ENCODE measurements around the gene POU2F3. TPM values are rescaled to one million over a fixed set of nuclear protein-coding genes. Genes with fewer than 3 reads are reported as not detected.
A peak's percentile ranks its signal among the peaks of the same experiment; 100 is the strongest.

POU2F3 gene
- total RNA-seq, 4 donors from 2014 or later: not detected

GRCh38 chr11:120310870-120311269, 70.9 kb downstream of the POU2F3 start:
- H3K4me3 ChIP-seq: no peak overlapping the region
- TF ChIP-seq POLR2AphosphoS5 (IDR thresholded peaks at IDR 0.05): no peak
- no peak for TF ChIP-seq CTCF (IDR thresholded peaks at IDR 0.05)
- TF ChIP-seq POLR2A (IDR thresholded peaks at IDR 0.05; ENCODE audit: low read depth): no peak
- TF ChIP-seq EP300 (IDR thresholded peaks at IDR 0.05): no peak
- intact Hi-C loops (cut with DNase I): no loop called here
- H3K4me1 ChIP-seq: peaks cover 0 to under 1% (median 0%) of the 10 kb centered on the region in 4 donors
- no peak overlapping the region for H3K27ac ChIP-seq (replicated peaks in 1 of 4)
- no peak for DNase-seq (ENCODE audit: extremely low spot score)
- H3K27me3 ChIP-seq: peaks cover 0 to 10% (median 0%) of the 10 kb centered on the region in 4 donors
- H3K36me3 ChIP-seq: no peaks in the 10 kb centered on the region
- no peaks in the 10 kb centered on the region for H3K9me3 ChIP-seq
- 62% methylated on average over 3 of the region's 3 CpGs for WGBS

DNA sequence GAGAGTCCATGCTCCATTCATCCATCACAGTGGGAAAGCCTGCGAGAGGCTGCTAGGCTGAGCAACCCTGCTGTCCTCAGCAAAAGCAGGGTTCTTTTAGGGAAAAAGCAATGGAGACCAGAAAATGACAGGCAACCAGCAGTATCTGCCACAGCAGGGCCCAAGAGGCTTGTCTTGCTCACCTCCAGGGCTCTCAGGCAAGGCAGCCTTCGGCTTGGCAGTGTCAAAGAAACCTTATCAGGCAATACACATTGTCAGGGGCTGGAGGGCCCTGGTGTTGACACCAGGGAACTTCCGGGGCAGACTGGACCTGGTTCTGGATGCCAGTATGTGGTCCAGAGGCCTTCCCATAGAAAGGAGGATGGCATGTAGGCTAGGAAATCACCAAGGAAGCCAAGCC, 74.9 kb downstream of the POU2F3 start:
- no peak overlapping the region for H3K27ac ChIP-seq (replicated peaks in 1 of 4)
- H3K36me3 ChIP-seq: no peaks in the 10 kb centered on the region
- no peaks in the 10 kb centered on the region for H3K9me3 ChIP-seq
- WGBS: 96% methylated on average over 3 of the region's 3 CpGs
- TF ChIP-seq POLR2A (IDR thresholded peaks at IDR 0.05; ENCODE audit: low read depth): no peak
- TF ChIP-seq EP300 (IDR thresholded peaks at IDR 0.05): no peak
- TF ChIP-seq POLR2AphosphoS5 (IDR thresholded peaks at IDR 0.05): no peak
- no peak for TF ChIP-seq CTCF (IDR thresholded peaks at IDR 0.05)
- no peak overlapping the region for H3K4me3 ChIP-seq
- no peaks in the 10 kb centered on the region for H3K27me3 ChIP-seq
- intact Hi-C loops (cut with DNase I): no loop called here
- DNase-seq (ENCODE audit: extremely low spot score): no peak
- peaks cover 15 to 20% (median 18%) of the 10 kb centered on the region in 4 donors for H3K4me1 ChIP-seq

DNA sequence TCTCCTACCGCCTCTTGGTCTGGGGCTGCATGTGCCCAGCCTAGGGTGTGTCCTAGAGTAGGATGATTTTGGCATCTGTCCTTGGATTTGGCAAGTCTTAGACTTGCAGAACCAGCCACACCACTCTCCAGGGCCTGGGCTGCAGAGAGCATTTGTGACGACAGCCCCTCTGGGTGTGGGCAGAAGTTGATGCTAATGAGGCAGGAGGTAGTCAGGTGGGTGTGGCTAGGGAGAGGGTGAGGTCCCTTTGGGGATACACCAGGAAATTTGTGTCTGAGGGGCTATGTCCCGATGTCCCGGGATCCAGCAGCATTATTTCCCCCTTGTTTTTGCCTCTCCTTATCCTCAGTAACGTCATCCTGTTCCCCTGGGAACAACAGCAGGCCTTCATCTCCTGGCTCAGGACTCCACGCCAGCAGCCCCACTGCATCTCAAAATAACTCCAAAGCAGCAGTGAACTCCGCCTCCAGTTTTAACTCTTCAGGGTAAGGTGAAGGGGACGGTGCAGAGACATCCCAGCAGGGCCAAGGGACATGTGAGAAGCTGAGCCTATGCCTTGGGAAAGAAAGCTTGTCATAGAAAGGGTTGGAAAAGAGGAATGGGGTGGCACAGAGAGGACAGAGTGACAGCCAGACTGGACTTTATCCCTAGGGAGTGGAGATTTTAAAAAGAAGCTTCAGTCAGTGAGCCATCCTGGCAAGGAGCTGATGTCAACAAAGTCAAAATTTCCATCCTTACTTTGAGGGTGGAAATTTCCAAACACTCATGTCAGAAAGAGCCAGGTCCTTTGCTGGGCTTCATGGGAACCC, 77.1 kb downstream of the POU2F3 start:
- no peaks in the 10 kb centered on the region for H3K9me3 ChIP-seq
- 31% methylated on average over 8 of the region's 8 CpGs for WGBS
- H3K27me3 ChIP-seq: no peaks in the 10 kb centered on the region
- DNase-seq (ENCODE audit: extremely low spot score): no peak
- H3K4me3 ChIP-seq: no peak overlapping the region
- TF ChIP-seq POLR2A (IDR thresholded peaks at IDR 0.05; ENCODE audit: low read depth) (no peak), EP300 (IDR thresholded peaks at IDR 0.05) (no peak), POLR2AphosphoS5 (IDR thresholded peaks at IDR 0.05) (no peak), CTCF (IDR thresholded peaks at IDR 0.05) (no peak)
- H3K4me1 ChIP-seq: peaks cover 15 to 20% (median 18%) of the 10 kb centered on the region in 4 donors
- intact Hi-C loops (cut with DNase I): no loop called here
- no peaks in the 10 kb centered on the region for H3K36me3 ChIP-seq
- peak overlapping the region; percentile 41 to 65 (median 57) for H3K27ac ChIP-seq (replicated peaks in 1 of 4)

DNA sequence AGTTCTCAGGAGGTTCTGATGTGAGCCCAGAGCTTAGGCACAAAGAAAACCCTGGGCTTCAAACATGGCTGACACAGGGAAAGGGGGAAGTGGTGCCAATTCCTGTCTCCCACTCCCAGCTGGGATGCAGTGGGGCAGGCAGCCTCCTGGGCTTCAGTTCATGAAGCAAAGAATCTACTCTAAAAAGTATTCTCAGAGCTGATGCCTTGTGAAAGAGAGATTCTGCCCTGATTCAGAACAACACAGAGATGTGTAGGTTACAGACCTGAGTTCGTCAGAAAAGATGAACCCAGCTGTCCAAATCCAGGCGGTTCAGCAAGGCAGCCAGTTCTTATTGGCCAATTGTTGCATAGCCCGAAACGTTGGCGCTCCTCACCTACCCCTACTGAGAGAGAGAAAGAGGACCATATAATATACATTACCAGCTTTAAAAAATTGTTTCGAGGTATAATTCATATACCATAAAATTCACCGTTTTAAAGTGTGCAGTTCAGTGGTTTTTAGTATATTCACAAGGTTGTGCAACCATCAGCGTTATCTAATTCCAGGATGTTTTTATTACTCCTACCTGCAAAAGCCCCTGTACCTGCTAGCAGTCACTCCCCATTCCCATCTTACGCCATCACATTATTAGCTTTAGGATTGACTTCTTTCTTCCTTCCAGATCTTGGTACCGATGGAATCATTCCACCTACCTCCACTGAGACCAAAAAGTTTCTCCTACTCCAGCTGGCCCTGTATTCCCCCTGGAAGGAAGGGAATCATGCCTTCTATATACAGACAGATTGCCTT, 77.9 kb downstream of the POU2F3 start:
- TF ChIP-seq POLR2A (IDR thresholded peaks at IDR 0.05; ENCODE audit: low read depth) (no peak), EP300 (IDR thresholded peaks at IDR 0.05) (no peak)
- H3K27me3 ChIP-seq: no peaks in the 10 kb centered on the region
- no peaks in the 10 kb centered on the region for H3K9me3 ChIP-seq
- 83% methylated on average over 10 of the region's 10 CpGs for WGBS
- peak; percentile 53 for DNase-seq (ENCODE audit: extremely low spot score)
- H3K27ac ChIP-seq (replicated peaks in 1 of 4): peak overlapping the region; percentile 41 to 65 (median 57)
- H3K4me1 ChIP-seq: peaks cover 15 to 20% (median 18%) of the 10 kb centered on the region in 4 donors
- H3K4me3 ChIP-seq: no peak overlapping the region
- intact Hi-C loops (cut with DNase I): no loop called here
- no peaks in the 10 kb centered on the region for H3K36me3 ChIP-seq

GRCh38 chr11:120318906-120319305, 79.0 kb downstream of the POU2F3 start:
- Histone ChIP-seq H3K9me3 (no peaks in the 10 kb centered on the region), H3K4me3 (no peak overlapping the region), H3K27me3 (no peaks in the 10 kb centered on the region), H3K36me3 (no peaks in the 10 kb centered on the region), H3K27ac (replicated peaks in 1 of 4) (no peak overlapping the region), H3K4me1 (peaks cover 15 to 20% (median 18%) of the 10 kb centered on the region in 4 donors)
- TF ChIP-seq POLR2AphosphoS5 (IDR thresholded peaks at IDR 0.05) (no peak), CTCF (IDR thresholded peaks at IDR 0.05) (no peak)
- 72% methylated on average over 4 of the region's 4 CpGs for WGBS
- intact Hi-C loops (cut with DNase I): no loop called here
- DNase-seq (ENCODE audit: extremely low spot score): peak; percentile 47

All from esophagus muscularis mucosa (tissue), 4 donors.